ENCODE data around the gene KIF5B.

DNA sequence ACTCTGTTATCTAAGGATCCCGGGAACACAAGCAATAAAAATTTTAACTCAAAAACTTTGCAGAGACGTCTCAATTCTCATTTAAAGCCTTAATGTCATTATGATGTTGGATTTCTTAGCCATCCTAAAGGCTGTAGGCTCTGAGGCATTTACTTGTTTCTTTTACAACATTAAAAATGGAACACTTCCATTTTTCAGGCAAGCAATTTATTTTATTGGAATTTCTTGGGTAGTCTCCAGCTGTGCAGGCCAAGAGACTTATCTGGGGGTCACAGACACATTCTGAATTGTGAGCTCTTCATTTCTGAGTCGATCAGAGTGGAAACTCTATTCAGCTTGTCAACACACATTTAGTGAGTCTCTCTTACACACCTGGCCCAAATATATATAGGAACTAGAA, 48.0 kb upstream of the KIF5B start:
- TF ChIP-seq CTCF (IDR thresholded peaks at IDR 0.05; ENCODE audit: insufficient read depth, low read depth, low read length) (no peak), EZH2 (IDR thresholded peaks at IDR 0.05; ENCODE audit: insufficient read depth, low read length) (no peak)

Data from astrocyte (in vitro differentiated cells and primary cell).